Right renal pelvis (tissue), 4 donors: ENCODE data around the gene PTPRJ. TPM values are rescaled to one million over a fixed set of nuclear protein-coding genes. Genes with fewer than 3 reads are reported as not detected.

ENCODE experiments used
- DNase-seq, 4 donors: peaks; one replicate each; pipeline ENCODE4 v3.0.0-alpha.2; 2013; ENCODE audit warnings: low read depth in 4 of 4, low spot score in 3 of 4, missing footprints in 1 of 4
- polyA plus RNA-seq, 4 donors: library from polyadenylated mRNA; unstranded; fragments of 120-200 nt; gene quantifications; one replicate each; pipeline ENCODE4 v1.2.1, GENCODE V29; 2013; ENCODE audit not compliant: insufficient read length in 4 of 4

The PTPRJ gene
- polyA plus RNA-seq, 4 donors: 19.5 to 26.4 (median 25.3) TPM

DNA sequence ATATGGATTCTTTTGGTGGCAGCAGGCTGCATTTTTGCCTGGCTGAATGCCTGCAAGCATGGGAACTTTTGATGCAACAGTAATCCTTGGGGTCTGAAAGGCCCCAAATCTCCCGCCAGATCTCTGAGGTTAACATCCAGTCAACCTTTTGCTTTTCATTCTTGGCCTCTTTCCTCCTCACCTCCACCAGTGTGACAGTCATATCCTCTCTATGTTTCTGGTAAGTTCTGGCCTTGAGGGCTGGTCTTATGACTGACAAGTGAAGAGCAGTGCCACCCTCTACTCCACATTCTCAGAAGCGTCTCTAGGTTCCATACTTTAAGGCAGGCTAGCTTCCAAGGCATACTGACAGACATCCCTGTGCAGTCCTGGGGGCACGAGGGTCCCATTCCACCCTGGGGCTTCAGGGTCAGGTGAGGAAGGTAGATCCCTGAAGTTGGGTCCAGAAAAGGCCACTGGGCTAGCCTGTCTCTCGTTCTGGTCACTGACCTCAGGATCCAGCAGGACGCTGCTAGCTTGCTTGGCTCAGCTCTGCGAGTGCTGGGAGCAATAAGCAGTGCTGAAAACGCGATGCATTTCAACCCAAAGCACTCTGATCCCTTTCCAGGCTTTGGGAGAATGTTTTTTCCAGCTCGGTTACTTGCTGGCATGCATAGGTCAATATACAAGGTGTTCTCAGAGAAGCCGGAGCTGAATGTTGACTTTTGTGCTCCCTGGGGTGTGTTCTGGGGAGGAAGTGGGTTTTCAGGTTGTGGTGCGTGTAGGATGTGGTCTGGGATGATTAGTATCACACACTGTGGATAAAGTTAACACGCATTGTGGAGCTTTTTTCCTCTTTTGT, 75.2 kb downstream of the PTPRJ start:
- peak in 2 of 4 donors; percentile 41 to 60 for DNase-seq

DNA sequence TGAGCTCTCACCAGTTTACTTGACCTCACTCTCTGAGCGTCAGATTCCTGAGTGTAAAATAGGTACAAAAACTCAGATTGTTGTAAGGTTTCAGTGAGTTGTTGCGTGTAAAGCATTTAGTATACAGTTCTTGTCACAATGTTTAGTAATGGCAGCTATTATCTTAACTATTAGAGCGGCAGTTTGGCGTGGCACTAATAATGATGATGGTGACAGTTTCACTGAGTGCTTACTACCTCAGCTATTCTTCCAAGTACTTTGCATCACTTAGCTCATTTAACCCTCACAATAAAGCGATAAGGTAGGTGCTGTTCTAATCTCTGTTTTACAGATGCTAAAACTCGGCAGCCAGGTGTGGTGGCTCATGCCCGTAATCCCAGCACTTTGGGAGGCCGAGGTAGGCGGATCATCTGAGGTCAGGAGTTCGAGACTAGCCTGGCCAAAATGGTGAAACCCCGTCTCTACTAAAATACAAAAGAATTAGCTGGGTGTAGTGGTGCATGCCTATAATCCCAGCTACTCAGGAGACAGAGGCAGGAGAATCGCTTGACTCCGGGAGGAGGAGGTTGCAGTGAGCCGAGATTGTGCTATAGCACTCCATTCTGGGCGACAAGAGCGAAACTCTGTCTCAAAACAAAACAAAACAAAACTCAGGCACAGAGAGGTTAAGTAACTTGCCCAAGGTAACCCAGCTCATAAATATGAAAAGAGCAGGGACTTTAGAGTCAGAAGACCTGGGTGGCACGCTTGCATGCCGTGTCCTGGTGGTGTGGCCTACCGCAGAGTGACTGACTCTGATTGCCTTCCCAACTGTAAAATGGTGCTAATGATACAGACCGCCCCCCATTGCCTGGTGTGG, 76.2 kb downstream of the PTPRJ start:
- DNase-seq: no peak

DNA sequence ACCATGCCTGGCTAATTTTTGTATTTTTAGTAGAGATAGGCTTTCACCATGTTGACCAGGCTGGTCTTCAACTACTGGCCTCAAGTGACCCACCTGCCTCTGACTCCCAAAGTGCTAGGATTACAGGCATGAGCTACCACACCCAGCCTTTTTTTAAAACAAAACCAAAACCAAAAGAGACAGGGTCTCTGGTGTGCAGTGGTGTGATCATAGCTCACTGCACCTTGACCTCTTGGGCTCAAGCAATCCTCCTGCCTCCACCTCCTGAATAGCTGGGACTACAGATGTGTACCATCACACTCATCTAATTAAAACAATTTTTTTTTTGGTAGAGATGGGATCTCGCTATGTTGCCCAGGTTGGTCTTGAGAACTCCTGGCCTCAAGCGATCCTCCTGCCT, 77.7 kb downstream of the PTPRJ start:
- DNase-seq: no peak

DNA sequence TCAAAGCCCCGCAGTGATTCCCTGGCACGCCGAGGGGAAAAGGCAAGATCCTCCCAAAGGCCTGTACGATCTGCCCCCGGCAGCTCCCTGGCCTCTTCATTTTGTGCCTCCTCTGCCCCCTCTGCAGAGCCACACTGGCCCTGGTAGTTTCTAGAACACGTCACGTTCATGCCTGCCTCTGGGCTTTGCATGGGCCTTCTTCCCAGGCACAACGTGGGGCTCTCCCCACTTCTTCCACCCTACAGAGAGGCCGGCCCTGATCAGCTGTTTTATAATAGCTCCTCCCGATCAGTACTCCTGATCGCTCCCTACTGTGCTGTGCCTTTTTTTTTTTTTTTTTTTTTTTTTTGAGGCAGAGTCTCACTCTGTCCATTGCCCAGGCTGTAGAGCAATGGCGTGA, 78.4 kb downstream of the PTPRJ start:
- DNase-seq: no peak

DNA sequence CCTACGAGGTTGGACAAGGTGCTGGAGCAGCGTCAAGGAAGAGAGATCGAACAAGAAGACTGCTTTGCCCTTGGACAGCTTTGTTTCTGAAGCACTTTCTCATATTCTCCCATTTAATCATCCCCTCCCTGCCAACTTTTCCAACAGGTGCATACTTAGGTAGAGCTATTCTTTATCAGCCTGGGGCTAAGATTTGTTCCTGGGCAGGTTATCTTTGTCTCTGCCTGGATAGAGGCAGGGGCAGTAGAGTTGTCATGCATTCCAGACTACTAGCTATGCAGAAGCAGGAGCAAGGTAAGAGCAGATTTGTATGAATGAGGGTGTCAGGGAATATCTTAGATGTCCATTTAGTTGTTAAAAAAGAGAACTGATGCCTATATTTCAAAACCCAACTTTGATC, 82.3 kb downstream of the PTPRJ start:
- no peak for DNase-seq

DNA sequence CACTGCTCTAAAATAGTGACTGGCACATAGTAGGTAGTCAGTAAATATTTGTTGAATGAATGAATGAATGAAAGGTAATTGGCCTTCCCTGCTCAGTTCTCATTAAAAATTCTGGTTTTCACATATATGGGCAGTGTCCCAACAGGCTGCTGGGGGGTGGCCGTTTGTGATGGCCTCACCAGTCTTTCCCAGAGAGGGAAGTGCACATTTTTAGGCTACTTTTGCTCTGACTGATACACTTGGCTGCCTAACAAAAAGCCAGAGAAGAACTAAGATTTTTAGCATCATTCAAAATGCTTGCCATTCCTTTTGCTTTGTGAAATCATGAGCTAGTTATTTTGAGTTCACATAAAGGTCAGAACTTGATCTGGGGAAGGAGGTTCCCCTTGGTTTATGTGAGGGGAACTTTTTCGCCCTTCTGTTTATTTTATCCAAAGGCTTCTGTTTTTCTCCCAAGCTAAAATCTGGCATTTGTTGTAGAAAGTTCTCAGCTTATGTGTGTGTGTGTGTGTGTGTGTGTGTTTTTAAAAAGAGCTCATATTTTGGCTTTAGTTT, 83.1 kb downstream of the PTPRJ start:
- peak in 2 of 4 donors; percentile 44 to 57 for DNase-seq

DNA sequence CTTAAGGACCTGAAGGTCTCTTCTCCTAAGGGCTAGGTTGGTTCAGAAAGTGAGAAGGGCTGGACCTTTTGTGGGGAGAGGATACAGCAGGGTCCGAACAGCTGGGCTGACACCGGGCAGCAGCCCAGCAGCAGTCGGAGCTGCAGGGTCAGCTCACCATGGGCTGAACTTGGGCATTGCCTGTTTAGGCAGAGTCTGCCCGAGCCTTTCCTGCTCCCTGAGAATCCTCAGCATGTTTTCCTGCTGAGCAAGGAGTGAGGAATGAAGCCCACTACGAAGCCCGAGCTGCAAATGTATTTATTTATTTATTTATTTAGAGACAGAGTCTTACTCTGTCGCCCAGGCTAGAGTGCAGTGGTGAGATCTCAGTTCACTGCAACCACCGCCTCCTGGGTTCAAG, 83.9 kb downstream of the PTPRJ start:
- DNase-seq: no peak

DNA sequence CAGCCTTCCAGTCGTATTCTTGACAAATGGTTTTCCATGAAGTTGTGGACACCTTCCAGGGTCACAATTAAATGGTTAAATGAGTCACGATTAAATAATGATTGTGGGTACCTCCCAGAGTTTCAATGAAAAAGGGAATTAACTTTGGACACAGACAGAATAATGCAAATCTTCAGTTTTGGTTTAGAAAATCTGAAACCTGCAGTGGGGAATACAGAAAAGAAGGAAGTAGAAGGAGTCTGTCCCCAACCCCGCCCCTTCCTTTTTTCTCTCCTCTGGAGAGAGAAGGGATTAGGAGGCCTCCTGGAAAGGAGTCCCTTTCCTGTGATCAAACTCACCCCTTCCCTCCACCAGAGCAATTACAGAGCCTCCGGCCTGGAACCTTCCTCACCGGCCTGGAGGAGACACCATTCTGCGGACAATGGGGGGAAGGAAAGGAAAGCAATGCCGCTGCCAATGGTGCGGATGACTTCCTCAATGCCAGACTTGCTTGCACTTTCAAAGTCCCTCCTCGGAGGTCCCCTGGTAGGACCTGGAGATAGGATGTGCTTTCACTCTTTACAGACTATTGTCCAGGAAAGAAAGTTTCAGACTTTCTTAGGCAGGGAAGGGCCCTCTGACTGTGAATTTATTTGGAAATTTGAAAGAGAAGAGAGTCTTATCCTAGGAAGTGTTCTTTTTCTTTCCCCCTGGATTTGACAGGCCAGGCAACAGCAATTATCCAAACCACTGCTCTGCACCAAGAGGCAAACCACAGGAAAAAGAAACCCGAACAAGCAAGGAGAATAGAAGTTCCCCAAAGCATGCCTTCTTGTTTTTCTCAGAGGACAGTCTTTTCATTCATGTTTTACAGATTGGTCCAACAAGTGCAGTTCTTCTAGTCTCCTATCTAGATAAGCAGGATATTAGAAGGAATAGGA, 86.8 kb downstream of the PTPRJ start:
- DNase-seq: no peak

DNA sequence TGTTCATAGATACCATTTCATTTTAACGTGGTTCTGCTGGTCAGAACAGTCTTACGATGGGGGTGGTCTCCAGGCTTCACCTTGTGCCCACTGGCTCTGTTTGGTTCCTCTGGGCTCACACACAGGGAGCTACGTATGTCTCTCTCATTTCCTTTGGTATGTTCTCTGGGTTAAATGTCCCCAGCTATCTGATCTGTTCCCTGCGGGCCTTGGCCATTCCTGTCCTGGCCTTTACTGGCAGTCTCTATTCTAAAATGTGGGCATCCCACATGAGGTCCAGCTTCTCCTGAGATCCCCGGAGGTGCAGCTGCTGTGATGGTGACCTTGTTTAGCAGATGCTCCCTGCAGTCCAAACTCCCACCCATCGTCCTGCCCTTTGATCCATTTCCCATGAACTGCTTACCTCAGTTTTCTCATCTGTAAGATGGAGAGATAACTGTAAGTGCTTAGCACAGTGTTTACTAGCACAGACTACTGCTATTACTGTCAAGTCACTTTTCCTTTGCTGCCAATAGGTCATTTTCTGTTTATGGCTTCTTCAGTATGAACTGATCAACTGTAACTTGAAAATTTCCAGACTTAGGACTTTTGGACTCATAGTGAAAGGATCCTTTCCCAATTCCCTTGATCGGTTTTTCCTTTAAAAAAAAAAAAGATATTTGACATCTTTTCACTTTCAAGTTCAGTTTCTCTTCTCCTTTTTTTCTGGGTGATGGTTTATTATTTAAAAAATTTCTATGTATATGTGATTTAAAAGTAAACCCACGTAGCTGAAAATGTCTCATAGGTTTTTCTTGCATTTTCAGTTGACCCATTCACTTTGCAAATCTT, 92.9 kb downstream of the PTPRJ start:
- DNase-seq: no peak

DNA sequence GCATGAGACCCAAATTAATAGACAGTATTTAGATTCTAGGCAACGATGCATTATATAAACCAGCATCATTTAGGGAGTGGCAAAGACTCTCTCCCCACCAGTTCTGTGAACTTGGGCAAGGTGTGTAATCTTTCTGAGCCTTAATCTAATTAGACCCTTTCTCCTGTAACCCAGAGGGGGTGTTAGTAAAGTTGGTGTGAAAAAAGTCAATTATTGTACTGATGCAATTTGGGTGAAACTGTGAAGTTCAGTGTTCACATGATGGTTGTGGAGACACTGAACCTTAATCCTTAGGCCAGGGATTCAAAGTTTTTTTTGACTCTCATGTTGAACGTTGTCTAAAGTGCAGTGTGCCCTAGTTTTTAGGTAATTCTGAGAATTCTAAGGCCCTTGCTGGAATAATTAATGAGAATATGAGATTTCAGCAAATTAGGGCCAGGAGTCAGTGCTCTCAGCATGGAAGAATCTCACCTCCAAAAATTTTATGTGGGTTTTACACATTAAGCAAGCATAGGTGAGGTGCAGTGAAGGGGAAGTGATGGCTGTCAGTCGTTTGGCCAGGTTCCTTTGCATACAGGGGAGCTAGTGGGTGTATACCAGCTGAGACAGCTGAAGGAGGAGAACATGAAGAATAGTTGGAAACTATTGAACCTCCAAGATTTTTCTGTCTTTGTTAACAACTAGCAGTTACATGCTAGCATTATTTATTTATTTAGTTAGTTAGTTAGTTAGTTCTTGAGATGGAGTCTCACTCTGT, 94.2 kb downstream of the PTPRJ start:
- no peak for DNase-seq

DNA sequence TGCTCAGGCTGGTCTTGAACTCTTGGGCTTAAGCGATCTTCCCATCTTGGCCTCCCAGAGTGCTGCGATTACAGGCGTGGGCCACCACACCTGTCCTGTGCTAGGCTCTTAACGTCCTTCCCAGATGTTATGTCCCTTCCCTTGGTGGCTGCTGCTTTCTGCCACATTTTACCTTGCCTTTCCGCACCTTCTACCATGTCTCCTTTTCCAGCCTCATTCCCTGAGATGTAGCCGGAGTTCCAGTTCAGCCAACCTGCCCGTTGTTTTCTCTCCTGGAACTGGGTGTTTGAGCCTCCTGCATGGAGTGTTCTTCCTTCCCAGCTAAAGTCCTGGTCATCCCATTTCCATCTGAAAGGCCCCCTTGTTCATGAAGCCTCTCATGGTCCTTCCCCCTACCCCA, 95.3 kb downstream of the PTPRJ start:
- no peak for DNase-seq

DNA sequence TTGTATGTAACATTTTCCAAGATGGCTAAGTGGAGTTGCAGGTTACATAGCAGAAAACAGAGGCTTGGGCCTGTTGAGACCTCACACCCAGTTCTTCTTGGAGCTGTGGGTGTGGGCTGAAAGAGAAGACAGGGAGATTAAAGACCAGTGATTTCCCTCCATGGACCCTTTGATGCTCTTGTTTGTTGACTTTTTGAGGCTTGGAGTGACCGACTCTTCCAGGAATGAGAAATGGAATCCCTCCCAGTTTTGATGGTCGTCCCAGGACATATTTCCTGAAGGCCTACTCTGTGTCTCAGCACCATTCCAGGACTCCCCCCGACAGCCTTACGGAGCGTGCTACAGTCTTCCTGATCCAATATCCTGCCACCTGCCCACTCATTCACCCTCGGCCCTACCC, 96.9 kb downstream of the PTPRJ start:
- no peak for DNase-seq

DNA sequence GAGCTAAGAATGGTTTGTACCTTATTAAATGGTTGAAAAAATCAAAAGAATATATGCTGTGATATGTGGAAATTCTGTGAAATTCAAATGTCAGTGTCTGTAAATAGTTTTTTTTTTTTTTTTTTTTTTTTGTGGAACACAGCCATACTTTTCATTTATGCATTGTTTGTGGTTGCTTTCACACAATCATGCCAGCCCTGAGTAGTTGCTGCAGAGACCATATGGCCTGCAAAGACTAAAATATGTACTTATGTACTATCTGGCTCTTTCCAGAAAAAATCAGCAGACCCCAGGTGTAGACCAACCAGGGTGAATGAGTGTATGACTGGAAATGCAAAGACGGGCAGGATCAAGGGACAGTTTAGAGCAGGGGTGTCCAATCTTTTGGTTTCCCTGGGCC, 98.3 kb downstream of the PTPRJ start:
- no peak for DNase-seq

DNA sequence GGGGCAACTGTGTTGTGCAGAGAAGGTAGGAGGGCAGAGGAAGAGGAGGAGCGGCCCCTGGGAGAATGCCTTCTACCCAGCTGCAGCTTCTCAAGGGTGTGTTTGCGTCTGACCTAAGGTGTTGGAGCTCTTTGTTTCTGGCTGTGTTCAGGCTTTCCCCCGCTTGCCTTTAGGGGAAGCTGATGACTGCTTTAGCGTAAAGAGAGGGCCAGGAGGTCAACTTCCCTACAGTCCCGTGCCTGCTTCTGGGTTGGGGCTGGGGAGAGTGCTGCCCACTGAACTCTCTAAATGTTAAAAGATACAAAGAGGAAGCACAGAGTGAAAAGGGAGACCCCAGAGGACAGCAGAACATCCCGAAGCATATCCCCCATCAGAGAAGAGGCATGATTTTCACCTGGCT, 99.2 kb downstream of the PTPRJ start:
- no peak for DNase-seq

DNA sequence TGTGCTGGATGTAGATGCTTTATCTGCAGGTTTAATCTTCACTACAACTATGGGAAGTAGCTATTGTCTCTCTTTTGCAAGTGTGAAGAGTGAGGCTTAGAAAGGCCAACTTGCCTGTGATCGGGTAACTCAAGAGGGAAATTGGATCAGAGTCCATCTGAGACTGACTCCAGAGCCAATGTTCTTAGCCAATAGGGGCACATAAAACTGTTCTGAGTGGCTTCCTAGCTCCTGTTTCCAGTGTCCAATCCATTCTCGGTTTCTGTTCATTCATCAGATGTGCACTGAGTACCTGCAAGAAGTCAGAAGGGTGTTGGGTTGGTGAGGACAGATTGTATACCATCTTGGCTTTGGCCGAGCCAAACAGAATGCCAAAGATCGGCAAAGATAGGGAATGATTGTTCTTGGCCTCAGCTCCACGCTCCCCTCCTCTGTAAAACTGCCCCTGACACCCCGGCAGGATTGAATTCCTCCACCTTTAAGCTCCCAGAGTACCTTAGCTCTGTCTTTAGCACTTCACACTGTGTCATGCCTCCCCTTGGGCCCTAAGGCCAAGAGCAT, 100.0 kb downstream of the PTPRJ start:
- no peak for DNase-seq

DNA sequence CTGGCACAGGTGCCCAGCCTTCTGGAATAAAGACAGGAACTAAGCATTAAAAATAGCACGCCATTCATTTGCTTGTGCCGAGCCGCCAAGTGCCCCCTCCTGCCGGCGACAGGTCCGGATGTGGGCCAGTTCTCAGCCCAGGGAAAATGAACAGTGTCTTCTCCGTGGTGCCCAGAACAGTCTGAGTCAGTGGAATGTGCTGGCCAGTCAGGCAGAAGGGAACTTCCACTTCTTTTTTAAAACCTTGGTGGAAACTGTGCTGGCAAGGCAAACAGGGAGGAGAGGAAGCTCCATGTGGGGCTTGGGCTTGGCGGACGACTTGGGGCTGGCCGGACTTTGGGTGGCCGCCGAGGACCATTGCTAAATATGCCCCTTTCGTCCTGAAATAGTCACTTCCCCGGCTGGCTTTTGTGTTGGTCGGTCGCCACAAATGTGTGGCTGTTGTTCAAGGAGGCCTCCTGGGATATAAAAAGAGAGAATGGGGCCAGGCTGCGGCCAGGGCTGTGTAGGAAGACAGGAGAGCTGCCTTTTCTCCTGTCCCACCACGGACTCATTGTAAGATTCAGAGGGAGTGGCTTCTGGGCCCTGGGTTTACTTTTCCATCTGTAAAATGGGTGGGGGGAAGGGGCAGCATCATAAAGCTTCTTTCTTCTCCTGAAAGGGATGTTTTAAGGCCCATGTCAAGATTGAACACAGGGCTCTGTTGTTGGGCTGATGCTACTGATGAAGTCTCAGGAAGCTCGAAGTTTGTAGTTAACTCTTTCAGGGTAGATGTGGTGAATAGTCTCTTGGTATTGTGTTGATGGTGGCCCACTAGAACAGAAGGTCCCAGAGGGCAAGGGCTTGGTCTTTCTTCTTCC, 101.0 kb downstream of the PTPRJ start:
- DNase-seq: no peak

DNA sequence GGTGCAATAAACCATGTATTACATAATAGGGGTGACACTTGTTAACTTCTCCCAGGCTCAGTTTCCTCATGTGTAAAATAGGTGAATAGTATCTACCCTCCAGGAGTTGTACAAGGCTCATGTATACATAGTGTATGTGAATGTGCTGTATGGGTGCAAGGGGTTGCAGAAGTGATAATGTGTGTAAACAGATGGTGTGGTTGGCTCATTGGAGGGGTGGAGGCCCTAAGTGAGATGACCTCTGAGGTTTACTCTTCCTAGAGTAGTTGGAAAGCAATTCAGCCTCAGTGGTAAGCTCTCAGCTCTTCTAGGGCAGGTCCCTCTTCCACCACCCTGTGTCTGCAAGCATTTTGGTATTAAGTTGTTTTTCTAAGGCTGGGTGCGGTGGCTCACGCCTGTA, 102.4 kb downstream of the PTPRJ start:
- DNase-seq: no peak

DNA sequence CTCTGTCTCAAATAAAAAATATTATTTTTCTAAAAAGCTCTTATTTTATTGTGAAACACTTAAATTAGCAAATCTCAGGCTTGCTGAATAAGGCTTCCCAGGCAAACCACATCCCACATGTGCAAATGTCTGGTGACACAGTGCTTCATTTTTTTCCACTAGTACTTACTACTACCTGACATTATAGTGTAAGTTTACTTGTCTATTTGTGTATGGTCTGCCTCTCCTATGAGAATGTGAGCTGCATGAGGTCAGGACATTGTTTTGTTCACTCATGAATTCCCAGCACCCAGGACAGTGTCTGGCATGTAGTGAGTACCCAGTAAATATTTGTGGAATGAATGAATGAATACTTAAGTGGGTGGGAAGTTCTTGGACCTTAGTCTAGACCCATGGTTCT, 103.1 kb downstream of the PTPRJ start:
- DNase-seq: no peak
